Glutamatergic neuron (in vitro differentiated cells): ENCODE measurements around the gene TSEN54. TPM values are rescaled to one million over a fixed set of nuclear protein-coding genes. Genes with fewer than 3 reads are reported as not detected.

Experiments used
- DNase-seq: peaks from one replicate; pipeline ENCODE4 v3.0.0; 2022
- H3K27ac Mint-ChIP-seq: one replicate; pipeline ENCODE4 v1.8.0; 2020; ENCODE audit warnings: mild to moderate bottlenecking, mixed read lengths, inconsistent platforms; ENCODE audit not compliant: unreplicated experiment
- H3K27me3 Mint-ChIP-seq: one replicate; pipeline ENCODE4 v1.8.0; 2020; ENCODE audit warnings: mild to moderate bottlenecking, moderate library complexity, mixed read lengths, inconsistent platforms; ENCODE audit not compliant: unreplicated experiment
- H3K36me3 Mint-ChIP-seq: one replicate; pipeline ENCODE4 v1.8.0; 2020; ENCODE audit warnings: mild to moderate bottlenecking, mixed read lengths, inconsistent platforms; ENCODE audit not compliant: unreplicated experiment
- H3K4me1 Mint-ChIP-seq: one replicate; pipeline ENCODE4 v1.8.0; 2020; ENCODE audit warnings: mild to moderate bottlenecking, low read depth, mixed read lengths, inconsistent platforms; ENCODE audit not compliant: unreplicated experiment
- H3K4me3 Mint-ChIP-seq: one replicate; pipeline ENCODE4 v1.8.0; 2020; ENCODE audit warnings: mild to moderate bottlenecking, mixed read lengths, inconsistent platforms; ENCODE audit not compliant: unreplicated experiment
- H3K9me3 Mint-ChIP-seq: one replicate; pipeline ENCODE4 v1.8.0; 2020; ENCODE audit warnings: mild to moderate bottlenecking, moderate library complexity, mixed read lengths, inconsistent platforms; ENCODE audit not compliant: unreplicated experiment
- total RNA-seq: library from RNA; stranded (reverse); fragmentation: NEBNext Ultra II Directional; extraction: Animal tissue kit (Norgen Biotek cat#: 25700); gene quantifications from one replicate; pipeline ENCODE4 v1.2.1, GENCODE V29; 2021; ENCODE audit not compliant: unreplicated experiment
- TF ChIP-seq, protein P1 (sequence below): fragments of 200-600 bp; sonication (generic); IDR thresholded peaks from one replicate; pipeline ENCODE4 v1.5.0; 2021; ENCODE audit not compliant: partially characterized antibody, unreplicated experiment

TSEN54 gene
- total RNA-seq, 1 donor from 2014 or later = 26.6 TPM

DNA sequence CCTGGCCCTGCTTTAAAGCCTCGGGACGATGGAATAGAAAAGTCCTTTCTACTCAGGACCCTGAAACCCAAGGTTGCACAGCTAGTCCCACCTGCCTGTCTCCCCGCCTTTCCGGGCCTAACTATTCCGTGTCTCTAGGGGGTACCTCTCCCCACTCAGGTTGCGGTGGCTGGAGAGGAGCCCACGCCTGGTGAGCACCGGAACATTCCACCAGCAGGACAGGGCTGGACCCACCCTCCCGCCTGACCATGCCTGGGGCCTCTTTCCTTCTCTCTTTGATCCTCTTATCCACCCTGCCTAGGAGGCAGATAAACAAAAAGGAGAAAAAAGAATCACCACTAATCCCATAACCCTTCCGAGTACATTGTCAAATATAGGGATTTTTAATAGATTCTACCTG is 20.0 kb downstream of the TSEN54 start:
- peaks cover 4% of the 10 kb centered on the region for H3K4me1 Mint-ChIP-seq
- H3K9me3 Mint-ChIP-seq = peaks cover 4% of the 10 kb centered on the region
- H3K36me3 Mint-ChIP-seq = no peaks in the 10 kb centered on the region
- no peaks in the 10 kb centered on the region for H3K27me3 Mint-ChIP-seq
- no peak for DNase-seq
- no peak overlapping the region for H3K27ac Mint-ChIP-seq
- TF ChIP-seq, protein P1, sequence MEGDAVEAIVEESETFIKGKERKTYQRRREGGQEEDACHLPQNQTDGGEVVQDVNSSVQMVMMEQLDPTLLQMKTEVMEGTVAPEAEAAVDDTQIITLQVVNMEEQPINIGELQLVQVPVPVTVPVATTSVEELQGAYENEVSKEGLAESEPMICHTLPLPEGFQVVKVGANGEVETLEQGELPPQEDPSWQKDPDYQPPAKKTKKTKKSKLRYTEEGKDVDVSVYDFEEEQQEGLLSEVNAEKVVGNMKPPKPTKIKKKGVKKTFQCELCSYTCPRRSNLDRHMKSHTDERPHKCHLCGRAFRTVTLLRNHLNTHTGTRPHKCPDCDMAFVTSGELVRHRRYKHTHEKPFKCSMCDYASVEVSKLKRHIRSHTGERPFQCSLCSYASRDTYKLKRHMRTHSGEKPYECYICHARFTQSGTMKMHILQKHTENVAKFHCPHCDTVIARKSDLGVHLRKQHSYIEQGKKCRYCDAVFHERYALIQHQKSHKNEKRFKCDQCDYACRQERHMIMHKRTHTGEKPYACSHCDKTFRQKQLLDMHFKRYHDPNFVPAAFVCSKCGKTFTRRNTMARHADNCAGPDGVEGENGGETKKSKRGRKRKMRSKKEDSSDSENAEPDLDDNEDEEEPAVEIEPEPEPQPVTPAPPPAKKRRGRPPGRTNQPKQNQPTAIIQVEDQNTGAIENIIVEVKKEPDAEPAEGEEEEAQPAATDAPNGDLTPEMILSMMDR = no peak
- no peak overlapping the region for H3K4me3 Mint-ChIP-seq

DNA sequence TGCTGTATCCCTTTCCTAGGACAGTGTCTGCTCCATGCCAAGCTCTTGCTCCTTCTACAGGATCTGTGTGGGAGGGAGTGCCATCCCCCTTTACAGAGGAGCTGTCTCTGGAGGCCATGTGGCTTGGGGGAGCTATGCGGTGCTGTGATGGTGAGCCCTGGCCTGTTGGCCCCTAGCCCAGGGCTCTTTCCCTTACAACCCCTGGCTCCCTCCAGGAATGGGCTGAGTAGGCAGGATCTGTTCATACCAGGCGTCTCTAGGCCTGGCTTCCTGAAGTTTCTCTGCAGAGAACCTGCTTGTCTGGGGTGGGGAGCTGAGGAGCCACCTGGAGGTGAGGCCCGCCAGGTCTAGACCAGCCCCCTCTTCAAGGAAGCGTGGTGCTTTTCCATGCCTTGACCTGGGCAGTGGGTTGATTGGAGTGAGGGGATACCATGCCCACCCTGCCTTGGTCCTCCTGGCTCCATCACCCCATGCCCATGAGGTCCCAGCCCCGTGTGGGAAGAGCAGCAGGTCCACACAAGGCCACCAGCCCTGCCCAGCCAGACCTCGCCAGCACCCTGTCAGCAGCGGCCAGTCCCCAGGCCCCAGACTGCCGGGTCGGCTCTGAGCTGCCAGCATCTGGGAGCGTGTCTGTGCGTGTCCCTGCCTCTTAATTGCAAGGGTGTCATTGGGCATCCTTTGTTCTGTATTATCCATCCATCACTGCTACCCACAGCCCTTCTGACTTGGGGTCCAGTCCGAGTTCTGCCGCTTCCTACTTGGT is 23.8 kb downstream of the TSEN54 start:
- peaks cover 6% of the 10 kb centered on the region for H3K27me3 Mint-ChIP-seq
- H3K36me3 Mint-ChIP-seq = no peaks in the 10 kb centered on the region
- no peaks in the 10 kb centered on the region for H3K4me1 Mint-ChIP-seq
- TF ChIP-seq, protein P1 = no peak
- H3K4me3 Mint-ChIP-seq = no peak overlapping the region
- no peak overlapping the region for H3K27ac Mint-ChIP-seq
- H3K9me3 Mint-ChIP-seq = peaks cover 2% of the 10 kb centered on the region
- DNase-seq = no peak

DNA sequence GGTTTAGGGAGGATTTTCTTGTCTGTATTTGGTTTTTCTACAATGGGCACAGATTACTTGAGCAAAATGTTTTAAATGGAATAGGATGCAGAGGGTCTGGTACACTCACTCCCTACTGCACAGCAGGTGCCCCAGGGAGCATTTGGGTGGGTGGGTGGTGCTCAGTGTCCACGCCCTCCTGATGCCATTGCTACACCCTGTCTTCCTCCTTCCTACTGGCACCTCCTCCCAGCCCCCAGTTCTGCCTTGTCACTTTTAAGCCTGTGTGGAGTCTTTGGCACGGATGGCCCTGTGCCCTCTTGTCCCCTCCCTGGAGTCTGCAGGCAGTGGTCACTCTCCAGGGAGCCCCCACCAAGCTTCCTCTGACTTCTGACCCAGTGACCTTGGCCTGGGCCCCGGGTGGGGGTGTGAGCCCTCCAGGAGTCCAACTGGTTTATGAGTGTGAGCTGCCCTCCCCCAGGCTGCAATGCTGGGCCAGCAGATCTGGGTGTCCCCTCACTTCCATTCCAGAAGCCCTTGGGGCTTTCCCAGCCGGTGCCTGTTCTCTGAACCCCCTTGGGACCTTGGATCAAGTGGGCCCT is 24.7 kb downstream of the TSEN54 start:
- TF ChIP-seq, protein P1 = no peak
- Mint-ChIP-seq H3K36me3 (no peaks in the 10 kb centered on the region), H3K4me3 (no peak overlapping the region), H3K9me3 (peaks cover 2% of the 10 kb centered on the region), H3K27me3 (peaks cover 6% of the 10 kb centered on the region), H3K4me1 (peaks cover 3% of the 10 kb centered on the region), H3K27ac (no peak overlapping the region)
- DNase-seq = no peak

DNA sequence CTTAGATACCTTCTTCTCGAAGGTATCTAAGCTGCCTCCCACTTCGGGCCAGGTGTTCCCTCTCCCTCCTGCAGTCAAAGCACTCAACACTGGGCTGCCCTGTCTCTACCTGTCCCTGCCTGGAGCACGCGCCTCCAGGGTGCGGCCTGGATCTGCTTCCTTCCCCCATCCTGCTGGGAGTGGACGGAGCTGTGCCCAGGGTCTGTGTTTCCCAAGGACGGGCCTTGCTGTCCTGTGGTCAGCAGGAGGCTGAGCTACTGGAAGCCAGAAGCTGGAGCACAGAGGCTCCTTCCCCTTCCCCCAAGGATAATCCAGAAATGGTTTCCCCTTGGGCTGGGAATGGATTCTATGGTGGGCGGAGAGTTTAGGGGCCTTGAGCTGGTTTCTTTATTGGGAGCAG is 25.9 kb downstream of the TSEN54 start:
- Mint-ChIP-seq H3K27ac (no peak overlapping the region), H3K9me3 (peaks cover 2% of the 10 kb centered on the region)

More for the DNA sequence above, 25.9 kb downstream of the TSEN54 start:
- H3K4me3 Mint-ChIP-seq = peak overlapping the region; percentile 38
- peaks cover 6% of the 10 kb centered on the region for H3K27me3 Mint-ChIP-seq
- TF ChIP-seq, protein P1 = no peak
- peaks cover 3% of the 10 kb centered on the region for H3K4me1 Mint-ChIP-seq
- DNase-seq = no peak
- no peaks in the 10 kb centered on the region for H3K36me3 Mint-ChIP-seq
